ENCODE data around the gene PRM2.

Gene PRM2

DNA sequence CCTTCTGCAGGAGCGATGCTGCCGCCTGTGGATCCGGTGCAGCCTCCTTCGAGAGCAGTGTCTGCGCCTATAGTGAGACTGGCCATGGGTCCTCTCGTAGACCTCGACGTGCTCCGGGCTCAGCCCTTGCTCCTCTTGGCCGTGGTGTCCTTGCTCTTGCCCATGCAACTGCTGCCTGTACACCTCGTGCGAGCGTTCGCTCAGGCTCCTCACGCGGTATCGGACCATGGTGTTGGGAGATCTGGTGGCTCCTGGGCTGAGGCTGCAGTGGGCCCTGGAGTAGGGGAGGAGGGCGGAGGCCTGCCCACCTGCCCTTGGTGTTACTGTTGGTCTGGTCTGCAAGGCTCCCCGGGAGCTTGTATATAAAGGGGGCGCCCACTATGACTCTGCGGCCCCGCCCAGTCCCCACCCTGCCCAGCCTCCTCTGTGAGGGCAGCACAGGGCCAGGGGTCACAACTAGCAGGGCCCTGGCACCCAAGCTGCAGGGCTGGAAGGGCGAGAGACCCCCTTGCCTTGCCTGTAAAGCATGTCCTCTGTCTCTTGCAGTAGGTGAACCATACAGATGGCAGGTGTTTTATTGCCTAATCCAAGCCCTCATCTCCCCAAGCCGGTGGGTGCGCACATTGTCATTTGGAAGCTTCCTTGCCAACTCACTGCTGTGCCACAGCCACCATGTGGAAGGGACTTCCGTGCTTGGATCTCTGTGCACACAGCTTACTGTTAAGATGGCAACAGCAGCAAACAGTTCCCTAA, at the start of gene PRM2:
Gene PRM2 (minus strand): TSS at position 338 of the 753 bp plus-strand sequence. CDS start 110 bp downstream, at position 228.
- DNase-seq, result peak in 2 of 10 donors; percentile 48 to 61
- intact Hi-C loops (cut with DNase I), result no loop called here

DNA sequence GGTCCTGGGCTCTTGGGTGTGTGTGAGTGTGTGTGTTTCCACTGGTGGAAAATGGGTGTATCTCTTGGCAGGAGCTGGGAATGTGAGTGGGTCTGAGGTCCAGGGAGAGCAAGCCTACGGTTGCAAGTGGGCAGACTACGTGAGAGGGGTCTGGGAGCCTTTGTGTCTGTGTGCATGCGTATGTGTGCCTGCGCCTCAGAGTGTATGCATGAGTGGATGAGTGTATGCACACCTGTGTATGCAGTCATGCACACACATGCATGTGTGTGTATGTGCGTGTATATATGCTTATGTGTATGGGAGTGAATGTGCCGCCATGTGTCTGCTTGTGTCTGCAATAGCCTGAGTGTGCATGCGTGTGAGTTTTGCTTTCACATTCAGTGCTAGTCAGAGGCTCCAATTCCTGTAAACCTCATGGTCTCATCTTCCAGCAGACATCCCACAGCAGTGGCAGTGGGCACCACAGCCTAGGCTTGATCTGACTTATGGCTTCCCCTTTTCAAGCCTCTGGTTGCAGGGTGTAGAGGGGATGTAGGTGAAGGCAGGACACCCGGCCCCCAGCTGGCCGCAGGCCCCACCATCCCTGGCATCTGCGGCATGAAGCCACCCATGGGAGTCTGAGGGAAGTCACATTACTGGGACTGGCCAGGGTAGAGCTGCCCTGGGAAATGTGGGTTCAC, 49.3 kb upstream of the PRM2 start:
- intact Hi-C loops (cut with DNase I), result no loop called here
- DNase-seq, result peak in 1 of 10 donors; percentile 62

GRCh38 chr16:11323551-11324336, 47.5 kb upstream of the PRM2 start:
- intact Hi-C loops (cut with DNase I), result no loop called here
- DNase-seq, result peak in 1 of 10 donors; percentile 43

GRCh38 chr16:11322823-11323222, 46.5 kb upstream of the PRM2 start:
- intact Hi-C loops (cut with DNase I), result no loop called here
- DNase-seq, result peak in 1 of 10 donors; percentile 21

DNA sequence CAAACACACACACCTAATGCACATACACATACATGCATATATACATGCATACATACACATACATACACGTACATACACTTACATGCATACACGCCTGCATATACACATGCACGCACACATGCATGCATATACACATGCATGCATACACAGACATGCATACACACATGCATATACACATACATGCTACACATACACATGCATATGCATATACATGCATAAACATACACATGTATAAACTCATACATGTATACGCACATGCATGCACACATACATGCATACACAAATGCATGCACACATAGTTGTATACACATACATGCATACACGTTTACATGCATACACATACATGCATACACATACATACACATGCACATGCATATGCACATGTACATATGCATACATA, 45.4 kb upstream of the PRM2 start:
- no peak for DNase-seq
- intact Hi-C loops (cut with DNase I), result no loop called here

DNA sequence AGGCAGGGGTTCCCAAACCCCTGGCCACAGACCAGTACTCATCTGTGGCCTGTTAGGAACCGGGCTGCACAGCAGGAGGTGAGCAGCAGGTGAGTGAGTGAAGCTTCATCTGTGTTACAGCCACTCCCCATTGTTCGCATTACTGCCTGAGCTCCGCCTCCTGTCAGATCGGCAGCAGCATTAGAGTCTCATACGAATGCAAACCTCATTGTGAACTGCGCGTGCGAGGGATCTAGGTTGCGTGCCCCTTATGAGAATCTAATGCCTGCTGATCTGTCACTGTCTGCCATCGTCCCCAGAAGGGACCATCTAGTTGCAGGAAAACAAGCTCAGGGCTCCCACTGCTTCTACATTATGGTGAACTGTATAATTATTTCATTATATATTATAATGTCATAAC, 43.9 kb upstream of the PRM2 start:
- intact Hi-C loops (cut with DNase I), result no loop called here
- DNase-seq, result peak in 1 of 10 donors; percentile 22

GRCh38 chr16:11319529-11320146, 43.4 kb upstream of the PRM2 start:
- intact Hi-C loops (cut with DNase I), result no loop called here

GRCh38 chr16:11318817-11319216, 42.5 kb upstream of the PRM2 start:
- DNase-seq, result peak in 1 of 10 donors; percentile 33
- intact Hi-C loops (cut with DNase I), result no loop called here

More at GRCh38 chr16:11319529-11320146, 43.4 kb upstream of the PRM2 start:
- peak in 2 of 10 donors; percentile 20 to 53 for DNase-seq

- peak in 1 of 10 donors; percentile 71 for DNase-seq
- intact Hi-C loops (cut with DNase I), result no loop called here
Observed at GRCh38 chr16:11316331-11317015, 40.2 kb upstream of the PRM2 start.

- peak in 1 of 10 donors; percentile 30 for DNase-seq
- intact Hi-C loops (cut with DNase I), result no loop called here
Observed at GRCh38 chr16:11315510-11315909, 39.2 kb upstream of the PRM2 start.

GRCh38 chr16:11314309-11314894, 38.1 kb upstream of the PRM2 start:
- peak in 1 of 10 donors; percentile 29 for DNase-seq
- intact Hi-C loops (cut with DNase I), result no loop called here

GRCh38 chr16:11313493-11314308, 37.4 kb upstream of the PRM2 start:
- peak in 1 of 10 donors; percentile 35 for DNase-seq
- intact Hi-C loops (cut with DNase I), result no loop called here

DNA sequence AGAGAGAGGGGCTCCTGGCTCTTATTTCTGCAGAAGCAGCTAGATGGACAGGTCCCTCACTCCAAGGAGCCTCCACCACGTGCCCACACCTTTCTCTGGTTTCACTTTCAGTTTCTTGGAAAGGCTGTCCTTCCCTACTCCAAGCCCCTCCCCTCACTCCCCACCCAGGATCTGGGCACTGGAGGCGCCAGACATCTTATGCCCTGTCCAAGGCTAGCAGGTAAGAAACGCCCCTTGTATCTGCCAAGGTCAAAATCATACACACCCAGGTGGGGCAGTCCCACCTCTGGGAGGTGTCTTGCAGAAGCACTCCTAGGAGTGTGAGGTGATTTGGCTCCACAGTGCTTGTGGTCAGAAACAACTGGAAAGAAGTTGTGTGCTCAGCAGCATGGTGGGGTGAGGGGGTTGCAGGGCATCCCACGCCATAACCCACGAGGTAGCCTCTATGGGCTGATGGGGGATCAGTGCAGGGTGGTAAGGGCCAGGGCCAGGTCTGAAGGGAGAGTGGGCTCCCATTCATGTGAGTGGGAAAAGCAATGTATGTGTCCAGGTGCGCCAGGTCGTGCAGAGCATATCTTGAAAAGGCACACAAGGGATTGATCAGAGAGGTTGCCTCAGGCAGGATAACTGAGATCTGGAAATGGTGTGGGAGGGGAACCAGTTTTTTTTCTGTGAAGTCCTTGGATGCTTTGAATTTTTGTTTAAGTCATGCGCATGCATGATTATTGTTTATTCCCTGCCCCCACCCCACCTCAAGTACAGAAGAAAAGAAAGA, 36.6 kb upstream of the PRM2 start:
- intact Hi-C loops (cut with DNase I), result no loop called here
- DNase-seq, result peak in 1 of 10 donors; percentile 64

- intact Hi-C loops (cut with DNase I), result no loop called here
- peak in 1 of 10 donors; percentile 2 for DNase-seq
Observed at GRCh38 chr16:11310997-11311561, 34.8 kb upstream of the PRM2 start.

GRCh38 chr16:11310634-11310977, 34.3 kb upstream of the PRM2 start:
- intact Hi-C loops (cut with DNase I), result no loop called here
- no peak for DNase-seq

DNA sequence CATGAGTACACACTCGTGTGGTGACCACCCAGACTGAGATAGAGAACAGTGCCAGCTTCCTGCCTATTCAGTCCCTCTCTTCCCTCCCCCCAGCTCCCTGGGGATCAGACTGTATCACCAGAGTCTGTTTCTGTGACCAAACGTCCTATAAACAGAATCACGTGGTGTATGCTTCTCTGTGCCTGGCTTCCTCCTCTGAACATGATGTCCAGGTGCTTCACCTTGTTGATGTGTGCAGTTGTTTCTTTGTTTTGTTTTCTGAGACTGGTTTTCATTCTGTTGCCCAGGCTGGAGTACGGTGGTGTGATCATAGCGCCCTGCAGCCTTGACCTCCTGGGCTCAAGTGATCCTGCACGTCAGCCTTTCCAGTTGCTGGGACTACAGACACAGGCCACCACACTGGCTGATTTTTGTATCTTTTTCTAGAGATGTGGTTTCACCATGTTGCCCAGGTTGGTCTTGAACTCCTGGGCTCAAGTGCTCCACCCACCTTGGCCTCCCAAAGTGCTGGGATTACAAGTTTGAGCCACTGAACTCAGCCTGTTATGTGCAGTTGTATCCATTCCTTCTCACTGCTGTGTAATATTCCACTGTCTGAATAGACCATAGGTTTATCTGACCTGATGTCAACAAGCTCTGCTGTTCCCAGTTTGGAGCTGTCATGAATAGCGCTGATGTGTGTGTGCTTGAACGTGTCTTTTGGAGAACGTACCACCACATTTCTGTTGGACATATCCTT, 33.8 kb upstream of the PRM2 start:
- intact Hi-C loops (cut with DNase I), result no loop called here
- peak in 1 of 10 donors; percentile 8 for DNase-seq

All from posterior cingulate gyrus (tissue), 11 donors.